Liver (tissue), 9 donors: Measurements from ENCODE around the gene THNSL1. TPM values are rescaled to one million over a fixed set of nuclear protein-coding genes. Genes with fewer than 3 reads are reported as not detected.

ENCODE experiments used
- DNase-seq: peaks from one replicate; pipeline ENCODE4 v3.0.0-alpha.2; 2017; ENCODE audit warnings: low spot score
- H3K27ac ChIP-seq, 2 donors: one replicate each; pipeline ENCODE4 v1.7.0; 2013; ENCODE audit warnings: inconsistent platforms in 2 of 2, low read length in 2 of 2, control low read depth in 1 of 2, low read depth in 1 of 2, mild to moderate bottlenecking in 1 of 2
- H3K27me3 ChIP-seq, 4 donors: one replicate each; pipeline versions ENCODE4 v1.6.1 to v1.7.0; 2013; ENCODE audit warnings: low read length in 3 of 4, inconsistent platforms in 1 of 4, mild to moderate bottlenecking in 1 of 4, moderate library complexity in 1 of 4; ENCODE audit not compliant: control insufficient read depth in 4 of 4, insufficient read depth in 4 of 4
- H3K36me3 ChIP-seq, 4 donors: one replicate each; pipeline versions ENCODE4 v1.6.1 to v1.7.0; 2013; ENCODE audit warnings: low read length in 3 of 4, mild to moderate bottlenecking in 3 of 4, low read depth in 1 of 4, moderate library complexity in 1 of 4; ENCODE audit not compliant: control insufficient read depth in 4 of 4, insufficient read depth in 3 of 4
- H3K4me1 ChIP-seq, 4 donors: one replicate each; pipeline versions ENCODE4 v1.6.1 to v1.7.0; 2013; ENCODE audit warnings: low read length in 3 of 4, mild to moderate bottlenecking in 3 of 4, moderate library complexity in 1 of 4; ENCODE audit not compliant: control insufficient read depth in 4 of 4, insufficient read depth in 4 of 4
- H3K4me3 ChIP-seq, 3 donors: one replicate each; pipeline versions ENCODE4 v1.6.1 to v1.7.0; 2013; ENCODE audit warnings: low read length in 3 of 3, control low read depth in 1 of 3, low read depth in 1 of 3, mild to moderate bottlenecking in 1 of 3
- H3K9ac ChIP-seq, 2 donors: one replicate each; pipeline ENCODE4 v1.7.0; 2013; ENCODE audit warnings: low read length in 2 of 2, mild to moderate bottlenecking in 2 of 2, moderate library complexity in 2 of 2, control low read depth in 1 of 2, low read depth in 1 of 2
- H3K9me3 ChIP-seq, 4 donors: one replicate each; pipeline versions ENCODE4 v1.6.1 to v1.7.0; 2013; ENCODE audit warnings: low read length in 3 of 4; ENCODE audit not compliant: control insufficient read depth in 4 of 4
- EGR1 ChIP-seq, 2 donors: IDR thresholded peaks; 2 replicates each; pipeline ENCODE4 v1.6.1; 2016 to 2018; ENCODE audit warnings: antibody characterized with exemption in 2 of 2, low read depth in 2 of 2
- GABPA ChIP-seq, 2 donors: IDR thresholded peaks in 1 of 2; conservative IDR thresholded peaks in 1 of 2; 2 replicates each; pipeline ENCODE4 v1.6.1; 2016; ENCODE audit warnings: antibody characterized with exemption in 2 of 2, mild to moderate bottlenecking in 1 of 2, moderate library complexity in 1 of 2
- RAD21 ChIP-seq, 2 donors: IDR thresholded peaks; 2 replicates each; pipeline ENCODE4 v1.6.1; 2016; ENCODE audit warnings: antibody characterized with exemption in 2 of 2, mild to moderate bottlenecking in 2 of 2
- TAF1 ChIP-seq: conservative IDR thresholded peaks from 2 replicates; pipeline ENCODE4 v1.6.1; 2016; ENCODE audit warnings: antibody characterized with exemption, mild to moderate bottlenecking
- WGBS: extraction: QIAGEN DNeasy Blood & Tissue Kit; methylation state at CpG from one replicate; pipeline ENCODE4 v1.1.7; 2013; 5-methylcytosine and 5-hydroxymethylcytosine counted together
- polyA plus RNA-seq, 2 donors: library from polyadenylated mRNA; stranded (reverse) in 1 of 2; unstranded in 1 of 2; fragments of 200-250 nt in 1 of 2; fragments of >200 nt in 1 of 2; fragmentation: Nextera tagmentation in 1 of 2; extraction: Ambion mirVana in 1 of 2; gene quantifications; one replicate each; pipeline versions ENCODE4 v1.2.1 to v1.2.3, GENCODE V29; 2013 to 2015
- total RNA-seq, 2 donors: library from RNA; depleted of rRNA; stranded (reverse); fragments of >200 nt; gene quantifications; one replicate each; pipeline ENCODE4 v1.2.3, GENCODE V29; 2014
- TF ChIP-seq, protein P1 (sequence below): IDR thresholded peaks from 2 replicates; pipeline ENCODE4 v1.6.1; 2016; ENCODE audit warnings: antibody characterized with exemption
- donor health status: healthy.
- donor health status: healthy.
- donor health status: healthy.
- donor health status: healthy.
- donor health status: healthy.

The THNSL1 gene
- total and polyA plus RNA-seq, 4 donors: 5.0 to 8.2 (median 7.8) TPM

DNA sequence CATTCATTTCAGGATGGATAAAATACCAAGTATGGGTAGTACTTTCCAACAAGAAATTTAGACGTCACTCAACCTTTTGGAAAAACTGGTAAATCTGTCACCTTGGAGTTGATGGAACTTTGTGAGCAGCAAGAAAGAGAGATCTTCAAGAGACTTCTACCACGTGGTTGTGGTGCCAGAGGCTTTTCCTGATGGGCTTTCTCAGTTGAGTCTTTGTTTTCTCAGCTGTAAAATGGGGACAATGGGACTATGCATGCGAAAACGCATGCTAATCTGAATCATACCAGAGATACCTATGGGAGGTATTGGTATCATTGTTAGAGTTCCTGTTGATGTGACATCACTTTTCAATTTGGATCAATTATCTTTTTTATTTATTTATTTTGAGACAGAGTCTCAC is 59.4 kb downstream of the THNSL1 start:
- 90% methylated on average over 4 of the region's 4 CpGs for WGBS
- Histone ChIP-seq H3K27me3 (no peaks in the 10 kb centered on the region), H3K4me3 (no peak overlapping the region), H3K9ac (no peak overlapping the region), H3K9me3 (no peaks in the 10 kb centered on the region), H3K4me1 (peaks cover 0 to 20% (median 4%) of the 10 kb centered on the region in 4 donors), H3K27ac (no peak overlapping the region), H3K36me3 (no peaks in the 10 kb centered on the region)
- TF ChIP-seq EGR1 (IDR thresholded peaks at IDR 0.05; ENCODE audit: low read depth in 2 of 2) (no peak), RAD21 (IDR thresholded peaks at IDR 0.05) (no peak), TAF1 (no peak), GABPA (IDR thresholded peaks at IDR 0.05 in 1 of 2, conservative IDR thresholded peaks at IDR 0.05 in 1 of 2) (no peak)
- TF ChIP-seq, protein P1, sequence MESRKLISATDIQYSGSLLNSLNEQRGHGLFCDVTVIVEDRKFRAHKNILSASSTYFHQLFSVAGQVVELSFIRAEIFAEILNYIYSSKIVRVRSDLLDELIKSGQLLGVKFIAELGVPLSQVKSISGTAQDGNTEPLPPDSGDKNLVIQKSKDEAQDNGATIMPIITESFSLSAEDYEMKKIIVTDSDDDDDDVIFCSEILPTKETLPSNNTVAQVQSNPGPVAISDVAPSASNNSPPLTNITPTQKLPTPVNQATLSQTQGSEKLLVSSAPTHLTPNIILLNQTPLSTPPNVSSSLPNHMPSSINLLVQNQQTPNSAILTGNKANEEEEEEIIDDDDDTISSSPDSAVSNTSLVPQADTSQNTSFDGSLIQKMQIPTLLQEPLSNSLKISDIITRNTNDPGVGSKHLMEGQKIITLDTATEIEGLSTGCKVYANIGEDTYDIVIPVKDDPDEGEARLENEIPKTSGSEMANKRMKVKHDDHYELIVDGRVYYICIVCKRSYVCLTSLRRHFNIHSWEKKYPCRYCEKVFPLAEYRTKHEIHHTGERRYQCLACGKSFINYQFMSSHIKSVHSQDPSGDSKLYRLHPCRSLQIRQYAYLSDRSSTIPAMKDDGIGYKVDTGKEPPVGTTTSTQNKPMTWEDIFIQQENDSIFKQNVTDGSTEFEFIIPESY: no peak
- DNase-seq: no peak

Other genes with a start within 250 kb of the THNSL1 start
- gene PRTFDC1, start 64.0 kb upstream of the THNSL1 start, total RNA-seq: 1 to 10 TPM; 1.1 to 3.1 TPM
- gene PRTFDC1, start 64.0 kb upstream of the THNSL1 start, polyA plus RNA-seq: 1 to 10 TPM in 1 of 2 donors, under 1 TPM in 1; 0.93 to 2.7 TPM
- under 1 TPM; 0.08 to 0.14 TPM for gene ENKUR, start 454 bp upstream of the THNSL1 start, total RNA-seq
- under 1 TPM; 0.13 to 0.15 TPM for gene ENKUR, start 454 bp upstream of the THNSL1 start, polyA plus RNA-seq
- gene GPR158, start 158.4 kb downstream of the THNSL1 start, total RNA-seq: under 1 TPM in 1 of 2 donors, not detected in 1; 0.08 TPM
- under 1 TPM in 1 of 2 donors, not detected in 1; 0.03 TPM for gene GPR158, start 158.4 kb downstream of the THNSL1 start, polyA plus RNA-seq